ENCODE measurements around the gene ST8SIA6. TPM values are rescaled to one million over a fixed set of nuclear protein-coding genes. Genes with fewer than 3 reads are reported as not detected.
"Not testable (repeated sequence)": the region's sequence is repeated elsewhere in the genome, so short reads cannot be mapped to it uniquely, and the experiment has no call there.

Gene ST8SIA6
- total RNA-seq, 1 experiment from 2014 or later: 0.57 TPM

DNA sequence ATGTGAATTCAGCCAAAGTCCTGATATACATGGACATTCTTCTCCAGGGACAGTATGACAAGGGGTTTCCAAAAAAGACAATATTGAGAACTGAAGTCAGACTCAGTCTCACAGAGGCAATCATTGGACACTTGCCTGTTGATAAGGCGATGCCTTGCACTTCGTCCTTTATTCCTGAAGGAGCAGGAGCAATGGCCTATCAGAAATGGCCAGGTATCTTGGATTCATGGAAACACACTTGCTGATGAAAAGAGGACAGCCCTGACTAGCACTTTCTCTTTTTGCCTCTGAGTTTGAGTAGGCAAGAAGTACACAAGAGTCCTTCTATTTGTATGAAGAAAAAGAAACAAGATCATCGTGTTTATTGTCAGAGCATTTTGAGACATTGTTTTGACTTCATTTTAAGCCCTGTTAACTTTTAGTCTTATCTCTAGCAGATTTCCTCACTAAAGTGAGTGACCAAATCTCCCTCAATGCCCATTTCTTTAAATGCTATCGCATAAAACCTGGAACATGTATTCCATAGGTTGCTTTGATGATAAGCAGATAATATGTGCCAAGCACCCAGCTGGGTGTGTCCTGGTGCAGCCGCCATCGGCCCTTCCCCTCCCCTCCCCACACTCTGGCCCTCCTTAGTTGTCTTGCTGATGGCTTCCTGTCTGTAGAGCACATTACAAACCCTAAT lies 26.6 kb downstream of the ST8SIA6 start:
- no peak for DNase-seq (ENCODE audit: extremely low read depth, low read depth)

GRCh38 chr10:17427201-17427600 lies 27.2 kb downstream of the ST8SIA6 start:
- DNase-seq (ENCODE audit: extremely low read depth, low read depth): no peak

DNA sequence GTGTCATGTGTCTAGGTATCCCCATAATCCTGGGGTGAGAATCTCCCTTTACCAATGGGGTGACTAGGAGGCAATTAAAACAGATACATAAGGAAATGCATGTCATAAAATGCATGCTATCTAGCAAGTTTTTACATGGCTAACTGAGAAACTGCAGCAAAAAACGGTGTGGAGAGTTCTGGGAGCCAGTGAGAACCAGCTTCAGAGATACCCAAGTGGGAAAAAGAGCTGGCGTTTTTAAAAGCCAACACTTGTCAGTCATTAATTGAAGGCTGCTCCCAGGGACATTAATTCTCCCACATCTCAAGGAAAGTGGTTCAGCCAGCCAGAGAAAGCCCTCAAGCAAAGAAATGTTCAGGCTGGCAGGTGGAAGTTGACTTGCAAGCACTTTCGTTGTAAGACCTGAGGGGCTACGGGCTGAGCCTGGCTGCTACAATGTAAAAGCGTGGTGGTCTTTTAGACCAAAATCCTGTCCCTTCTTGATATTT lies 28.1 kb downstream of the ST8SIA6 start:
- no peak for DNase-seq (ENCODE audit: extremely low read depth, low read depth)

DNA sequence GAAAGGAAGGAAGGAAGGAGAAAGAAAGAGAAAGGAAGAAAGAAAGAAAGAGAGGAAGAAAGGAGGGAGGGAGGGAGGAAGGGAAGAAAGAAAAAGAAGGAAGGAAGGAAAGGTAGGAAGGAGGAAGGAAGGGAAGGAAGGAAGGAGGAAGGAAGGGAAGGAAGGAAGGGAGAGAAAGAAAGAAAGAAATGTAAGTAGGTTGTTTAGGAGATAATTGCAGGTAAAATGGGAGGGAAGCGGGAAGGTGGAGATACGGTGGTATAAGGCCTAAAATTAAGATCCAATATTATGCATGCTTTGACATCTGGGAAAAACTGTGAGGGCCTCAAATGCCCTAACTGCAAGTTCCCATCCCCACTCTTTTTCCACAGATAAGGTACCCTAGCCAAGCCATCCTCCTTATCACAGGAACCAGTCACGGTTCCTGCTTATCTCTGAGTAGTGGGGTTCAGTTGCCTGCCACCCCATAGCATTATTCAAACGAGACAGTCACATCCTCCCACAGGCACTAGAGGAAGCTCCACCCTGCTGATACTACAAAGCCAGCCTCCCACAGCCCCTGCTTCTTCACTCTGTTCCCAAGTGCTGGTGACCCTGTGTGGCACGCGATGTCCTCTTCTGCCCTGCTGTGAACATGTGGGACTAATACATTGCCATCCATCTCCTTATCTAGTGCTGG lies 28.7 kb downstream of the ST8SIA6 start:
- DNase-seq (ENCODE audit: extremely low read depth, low read depth): no peak

- DNase-seq (ENCODE audit: extremely low read depth, low read depth): no peak
These were observed 30.7 kb downstream of the ST8SIA6 start for GRCh38 chr10:17423632-17424186.

GRCh38 chr10:17422931-17423330 lies 31.5 kb downstream of the ST8SIA6 start:
- no peak for DNase-seq (ENCODE audit: extremely low read depth, low read depth)

- DNase-seq (ENCODE audit: extremely low read depth, low read depth): no peak
These were observed 36.1 kb downstream of the ST8SIA6 start for GRCh38 chr10:17418249-17418648.

- no peak for DNase-seq (ENCODE audit: extremely low read depth, low read depth)
These were observed 37.8 kb downstream of the ST8SIA6 start for GRCh38 chr10:17416442-17417211.

DNA sequence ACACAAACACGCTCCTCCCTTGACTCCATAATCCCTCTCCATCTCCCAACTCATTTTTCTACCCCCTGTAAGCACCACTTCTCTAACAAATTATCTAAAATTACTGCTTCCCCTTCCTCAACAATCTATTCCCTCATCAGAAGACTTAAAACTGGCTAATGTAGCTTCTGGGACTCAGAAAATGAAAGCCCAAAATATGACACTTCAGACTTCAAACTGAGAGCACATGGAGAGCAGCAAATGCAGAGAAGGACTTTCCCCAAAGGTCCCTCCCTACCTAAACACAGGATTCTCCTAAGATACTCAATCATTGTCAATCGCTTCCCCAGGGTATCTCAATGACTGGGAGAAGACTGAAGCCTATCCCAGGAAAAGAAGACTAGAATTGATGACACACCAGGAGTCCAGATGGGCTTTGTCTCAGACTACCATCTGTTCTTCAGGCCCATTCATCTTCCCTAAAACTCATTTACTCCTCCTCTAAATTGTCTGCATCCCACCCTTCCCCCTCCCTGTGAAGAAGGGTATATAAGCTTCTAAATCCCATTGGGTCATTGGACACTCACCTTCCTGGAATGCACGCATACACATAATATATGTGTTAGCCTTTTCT lies 39.2 kb downstream of the ST8SIA6 start:
- DNase-seq (ENCODE audit: extremely low read depth, low read depth): no peak

GRCh38 chr10:17414484-17414883 lies 39.9 kb downstream of the ST8SIA6 start:
- no peak for DNase-seq (ENCODE audit: extremely low read depth, low read depth)

DNA sequence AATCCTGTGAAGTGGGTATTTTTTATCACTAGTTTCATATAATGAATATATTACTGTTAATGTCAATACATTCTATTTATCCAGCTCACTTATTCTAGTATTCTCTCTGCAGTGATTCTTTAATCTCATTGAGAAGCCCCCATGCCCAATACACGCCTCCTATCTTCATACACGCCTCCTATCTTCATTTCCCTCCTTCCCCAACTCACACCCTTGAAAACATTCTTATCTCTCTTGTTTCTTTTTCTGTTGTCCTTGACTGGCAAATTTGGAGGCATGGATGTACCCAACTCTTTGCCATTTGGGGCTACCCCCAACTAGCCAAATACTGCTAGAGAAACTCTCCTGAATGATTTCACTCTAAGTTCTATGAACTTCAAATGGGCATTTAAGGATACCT lies 40.5 kb downstream of the ST8SIA6 start:
- DNase-seq (ENCODE audit: extremely low read depth, low read depth): no peak

DNA sequence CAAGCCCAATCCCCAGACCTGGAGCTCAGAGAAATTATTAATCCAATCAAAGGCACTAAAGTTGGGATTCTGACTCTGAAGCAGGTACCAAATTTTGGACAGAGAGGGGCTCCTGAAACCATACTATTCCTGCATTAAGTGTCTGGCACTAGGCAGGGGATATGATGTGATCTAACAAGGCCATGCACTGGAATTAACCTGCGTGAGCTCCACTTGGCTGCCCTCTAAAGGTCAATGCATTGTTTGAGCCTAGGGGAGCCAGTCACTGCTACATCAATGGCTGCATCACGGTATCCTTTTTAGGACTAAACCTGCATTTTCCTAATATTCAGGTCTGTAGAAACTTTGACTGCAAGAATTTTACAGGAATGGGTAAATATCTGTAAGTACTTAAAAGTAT lies 42.1 kb downstream of the ST8SIA6 start:
- DNase-seq (ENCODE audit: extremely low read depth, low read depth): no peak

DNA sequence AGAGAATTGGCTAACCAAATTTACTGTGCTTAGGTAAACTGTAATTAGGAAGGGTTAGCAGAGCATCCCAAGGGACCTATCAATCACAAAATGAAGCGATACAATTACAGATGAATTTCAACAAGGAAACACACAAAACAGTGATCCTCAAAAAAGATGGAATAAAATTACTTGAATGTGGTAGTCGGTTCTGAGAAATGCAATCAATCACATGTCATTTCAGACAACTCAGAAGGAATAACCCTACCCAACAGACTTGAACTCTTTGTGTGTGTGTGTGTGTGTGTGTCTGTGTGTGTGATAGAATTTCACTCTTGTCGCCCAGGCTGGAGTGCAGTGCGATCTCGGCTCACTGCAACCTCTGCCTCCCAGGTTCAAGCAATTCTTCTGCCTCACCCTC lies 43.5 kb downstream of the ST8SIA6 start:
- no peak for DNase-seq (ENCODE audit: extremely low read depth, low read depth)

DNA sequence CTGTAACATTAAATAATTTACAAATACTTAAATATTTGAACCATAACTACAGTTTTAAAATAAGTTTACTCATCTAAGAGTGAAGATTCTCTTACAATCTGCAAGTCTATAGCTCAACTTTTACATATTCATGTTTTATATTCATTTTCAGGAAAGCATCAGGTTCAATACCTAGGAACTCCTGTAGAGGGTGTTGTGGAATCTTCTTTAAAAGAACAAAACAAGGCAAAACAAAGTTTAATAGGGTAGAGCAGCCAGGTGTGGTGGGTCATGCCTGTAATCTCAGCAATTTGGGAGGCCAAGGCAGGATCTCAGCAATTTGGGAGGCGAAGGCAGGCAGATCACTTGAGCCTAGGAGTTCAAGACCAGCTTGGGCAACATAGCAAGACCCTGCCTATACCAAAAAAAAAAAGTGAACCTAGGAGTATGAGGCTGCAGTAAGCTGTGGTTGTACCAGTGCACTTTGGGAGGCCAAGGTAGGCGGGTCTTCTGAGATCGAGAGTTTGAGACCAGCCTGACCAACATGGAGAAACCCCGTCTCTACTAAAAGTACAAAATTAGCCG lies 45.1 kb downstream of the ST8SIA6 start:
- DNase-seq (ENCODE audit: extremely low read depth, low read depth): no peak

GRCh38 chr10:17407047-17407446 lies 47.3 kb downstream of the ST8SIA6 start:
- no peak for DNase-seq (ENCODE audit: extremely low read depth, low read depth)

DNA sequence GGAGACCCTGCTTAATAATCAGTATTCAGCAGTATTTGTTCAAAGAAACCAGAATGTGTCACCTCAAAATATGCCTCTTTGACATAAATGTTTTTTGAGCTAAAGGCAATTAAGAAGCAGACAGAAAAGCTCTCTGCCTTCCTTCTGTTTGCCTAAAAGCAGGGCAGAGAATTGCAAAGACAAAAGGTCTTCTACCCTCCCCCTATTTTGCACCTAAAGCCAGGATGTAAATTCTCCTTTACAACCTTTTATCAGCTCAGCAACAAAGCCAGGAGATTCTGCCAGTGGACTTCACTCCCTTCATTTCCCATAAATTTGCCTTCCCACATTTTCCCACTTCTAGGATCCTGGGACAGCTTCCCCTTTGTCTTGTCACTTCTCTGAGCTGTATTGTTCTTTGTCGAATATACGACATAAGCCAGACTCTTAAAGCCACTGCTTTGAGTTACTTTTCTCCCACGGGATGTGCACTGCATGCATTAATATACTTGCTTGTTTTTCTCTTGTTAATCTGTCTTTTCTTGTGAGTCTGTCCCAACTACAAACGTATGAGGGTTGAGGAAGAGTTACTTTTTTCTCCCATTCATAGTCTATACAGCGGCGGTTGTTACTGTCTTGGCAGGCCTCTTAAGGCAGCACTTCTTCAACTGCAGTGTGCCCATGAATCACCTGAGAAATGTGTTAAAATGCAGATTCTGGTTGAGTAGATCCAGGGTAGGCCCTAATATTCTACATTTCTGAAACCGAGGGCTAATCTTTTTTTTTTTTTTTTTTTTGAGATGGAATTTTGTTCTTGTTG lies 48.2 kb downstream of the ST8SIA6 start:
- no peak for DNase-seq (ENCODE audit: extremely low read depth, low read depth)

DNA sequence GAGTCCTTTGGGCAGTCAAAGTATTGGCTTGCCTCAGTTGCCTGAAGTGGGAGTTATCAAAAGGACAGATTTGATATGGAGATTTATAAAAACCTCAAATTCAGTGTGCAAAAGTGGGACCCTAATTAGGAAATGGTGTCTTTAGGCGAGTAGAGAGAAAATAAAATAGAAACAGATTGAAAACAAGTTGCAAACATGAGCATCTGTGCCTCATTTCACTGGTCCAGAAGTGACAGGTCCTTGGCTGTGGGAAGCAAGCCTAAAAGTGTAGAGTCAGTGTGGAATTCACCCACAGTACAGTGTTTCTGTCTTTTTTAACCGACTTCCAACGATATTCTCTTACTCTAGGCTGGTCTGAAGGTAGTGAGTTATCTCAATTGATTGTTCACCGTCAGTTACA lies 51.2 kb downstream of the ST8SIA6 start:
- DNase-seq (ENCODE audit: extremely low read depth, low read depth): no peak

GRCh38 chr10:17402040-17402439 lies 52.4 kb downstream of the ST8SIA6 start:
- not testable (repeated sequence) for DNase-seq (ENCODE audit: extremely low read depth, low read depth)

DNA sequence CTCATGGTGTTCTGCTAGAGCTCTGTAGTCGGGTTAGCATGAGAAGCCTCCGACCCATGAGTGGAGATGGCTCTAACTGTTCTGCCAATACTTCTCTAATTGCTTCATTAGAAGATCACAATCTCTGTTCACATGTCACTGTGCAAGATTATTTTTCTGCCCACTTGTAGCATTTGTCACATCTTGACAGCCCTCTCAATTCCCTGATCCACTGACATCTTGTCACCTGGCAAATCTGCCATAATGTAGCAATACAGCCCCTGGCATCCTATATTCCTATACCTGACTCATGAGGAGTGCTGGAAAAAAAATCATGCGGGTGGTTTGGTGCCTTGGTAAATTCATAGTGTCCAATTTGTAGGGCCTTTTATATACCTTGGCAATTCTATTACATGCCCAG lies 58.4 kb downstream of the ST8SIA6 start:
- DNase-seq (ENCODE audit: extremely low read depth, low read depth): no peak

DNA sequence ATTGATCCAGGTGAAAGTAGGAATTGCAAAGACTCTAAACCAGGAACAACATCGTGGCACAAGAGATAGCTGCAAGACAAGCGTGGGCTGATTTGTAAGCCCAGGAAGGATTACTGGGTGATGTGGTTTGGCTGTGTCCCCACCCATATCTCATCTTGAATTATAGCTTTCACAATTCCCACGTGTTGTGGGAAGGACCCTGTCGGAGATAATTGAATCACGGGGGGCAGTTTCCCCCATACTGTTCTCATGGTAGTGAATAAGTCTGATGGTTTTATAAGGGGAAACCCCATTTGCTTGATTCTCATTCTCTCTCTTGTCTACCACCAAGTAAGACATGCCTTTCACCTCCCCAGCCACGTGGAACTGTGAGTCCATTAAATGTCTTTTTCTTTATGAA lies 59.5 kb downstream of the ST8SIA6 start:
- no peak for DNase-seq (ENCODE audit: extremely low read depth, low read depth)
